ENCODE measurements around the gene CEMIP.
"Not testable (repeated sequence)": the region's sequence is repeated elsewhere in the genome, so short reads cannot be mapped to it uniquely, and the experiment has no call there.

DNA sequence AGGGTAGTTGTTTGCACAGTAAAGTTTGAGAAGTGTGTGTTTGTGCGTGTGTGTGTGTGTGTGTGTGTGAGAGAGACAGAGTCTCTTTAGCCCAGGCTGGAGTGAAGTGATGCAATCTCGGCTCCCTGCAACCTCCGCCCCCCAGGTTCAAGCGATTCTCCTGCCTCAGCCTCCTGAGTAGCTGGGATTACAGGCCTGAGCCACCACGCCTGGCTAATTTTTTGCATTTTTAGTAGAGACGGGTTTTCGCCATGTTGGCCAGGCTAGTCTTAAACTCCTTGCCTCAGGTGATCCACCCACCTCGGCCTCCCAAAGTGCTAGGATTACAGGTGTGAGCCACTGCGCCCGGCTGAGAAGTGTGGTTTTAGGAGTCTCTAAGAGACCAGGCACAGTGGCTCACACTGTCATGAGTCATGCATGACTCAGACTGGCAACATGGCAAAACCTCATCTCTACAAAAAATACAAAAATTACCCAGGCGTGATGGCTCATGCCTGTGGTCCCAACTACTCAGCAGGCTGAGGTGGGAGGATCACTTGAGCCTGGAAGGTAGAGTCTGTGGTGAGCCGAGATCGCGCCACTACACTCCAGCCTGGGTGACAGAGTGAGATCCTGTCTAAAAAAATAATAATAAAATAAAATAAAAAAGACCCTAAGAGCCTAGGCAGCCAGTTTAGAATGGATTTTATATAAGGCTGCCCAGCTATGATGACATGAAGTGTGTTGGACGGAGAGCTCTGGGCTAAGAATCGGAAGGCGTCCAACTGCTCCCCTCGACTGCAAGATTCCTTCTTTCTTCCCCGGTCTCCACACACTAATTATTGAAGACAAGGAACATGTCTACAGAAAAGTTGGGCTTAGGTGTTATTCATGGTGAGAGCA is 176.6 kb downstream of the CEMIP start:
- not testable (repeated sequence) for TF ChIP-seq EZH2 (IDR thresholded peaks at IDR 0.05; ENCODE audit: insufficient read depth, low read length)
- TF ChIP-seq, protein P1, sequence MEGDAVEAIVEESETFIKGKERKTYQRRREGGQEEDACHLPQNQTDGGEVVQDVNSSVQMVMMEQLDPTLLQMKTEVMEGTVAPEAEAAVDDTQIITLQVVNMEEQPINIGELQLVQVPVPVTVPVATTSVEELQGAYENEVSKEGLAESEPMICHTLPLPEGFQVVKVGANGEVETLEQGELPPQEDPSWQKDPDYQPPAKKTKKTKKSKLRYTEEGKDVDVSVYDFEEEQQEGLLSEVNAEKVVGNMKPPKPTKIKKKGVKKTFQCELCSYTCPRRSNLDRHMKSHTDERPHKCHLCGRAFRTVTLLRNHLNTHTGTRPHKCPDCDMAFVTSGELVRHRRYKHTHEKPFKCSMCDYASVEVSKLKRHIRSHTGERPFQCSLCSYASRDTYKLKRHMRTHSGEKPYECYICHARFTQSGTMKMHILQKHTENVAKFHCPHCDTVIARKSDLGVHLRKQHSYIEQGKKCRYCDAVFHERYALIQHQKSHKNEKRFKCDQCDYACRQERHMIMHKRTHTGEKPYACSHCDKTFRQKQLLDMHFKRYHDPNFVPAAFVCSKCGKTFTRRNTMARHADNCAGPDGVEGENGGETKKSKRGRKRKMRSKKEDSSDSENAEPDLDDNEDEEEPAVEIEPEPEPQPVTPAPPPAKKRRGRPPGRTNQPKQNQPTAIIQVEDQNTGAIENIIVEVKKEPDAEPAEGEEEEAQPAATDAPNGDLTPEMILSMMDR (IDR thresholded peaks at IDR 0.05; ENCODE audit: insufficient read depth, low read depth, low read length), result not testable (repeated sequence)
